HG03095 (cell line): ENCODE measurements around the gene HERC4.
A peak's percentile ranks its signal among the peaks of the same experiment; 100 is the strongest.
"Not testable (repeated sequence)": the region's sequence is repeated elsewhere in the genome, so short reads cannot be mapped to it uniquely, and the experiment has no call there.

ENCODE experiments used
- ATAC-seq: cut with Tn5 transposase; IDR thresholded peaks from one replicate; pipeline ENCODE4 v1.9.1; 2021; ENCODE audit warnings: moderate library complexity; ENCODE audit not compliant: unreplicated experiment

The HERC4 gene

DNA sequence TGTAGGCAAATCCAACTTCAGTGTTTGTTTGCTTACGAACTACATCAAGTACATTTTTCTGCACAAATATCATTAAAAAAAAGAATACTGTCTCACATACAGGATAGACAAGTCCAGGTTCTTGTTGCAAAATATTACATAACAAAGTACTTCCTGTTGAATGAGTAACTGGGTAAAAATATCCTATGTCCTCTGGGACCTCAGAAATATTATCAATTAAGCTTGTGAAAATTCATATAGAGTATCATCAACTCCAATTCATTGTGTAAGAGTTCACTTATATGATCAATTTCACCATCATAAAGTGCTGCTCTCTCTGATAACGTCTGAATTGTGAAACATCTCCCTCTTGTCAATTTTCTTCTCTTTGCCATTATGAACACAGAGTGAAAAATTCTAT is 22.6 kb downstream of the HERC4 start:
- no peak for ATAC-seq

- no peak for ATAC-seq
Observed at GRCh38 chr10:68049289-68050078, 25.6 kb downstream of the HERC4 start.

DNA sequence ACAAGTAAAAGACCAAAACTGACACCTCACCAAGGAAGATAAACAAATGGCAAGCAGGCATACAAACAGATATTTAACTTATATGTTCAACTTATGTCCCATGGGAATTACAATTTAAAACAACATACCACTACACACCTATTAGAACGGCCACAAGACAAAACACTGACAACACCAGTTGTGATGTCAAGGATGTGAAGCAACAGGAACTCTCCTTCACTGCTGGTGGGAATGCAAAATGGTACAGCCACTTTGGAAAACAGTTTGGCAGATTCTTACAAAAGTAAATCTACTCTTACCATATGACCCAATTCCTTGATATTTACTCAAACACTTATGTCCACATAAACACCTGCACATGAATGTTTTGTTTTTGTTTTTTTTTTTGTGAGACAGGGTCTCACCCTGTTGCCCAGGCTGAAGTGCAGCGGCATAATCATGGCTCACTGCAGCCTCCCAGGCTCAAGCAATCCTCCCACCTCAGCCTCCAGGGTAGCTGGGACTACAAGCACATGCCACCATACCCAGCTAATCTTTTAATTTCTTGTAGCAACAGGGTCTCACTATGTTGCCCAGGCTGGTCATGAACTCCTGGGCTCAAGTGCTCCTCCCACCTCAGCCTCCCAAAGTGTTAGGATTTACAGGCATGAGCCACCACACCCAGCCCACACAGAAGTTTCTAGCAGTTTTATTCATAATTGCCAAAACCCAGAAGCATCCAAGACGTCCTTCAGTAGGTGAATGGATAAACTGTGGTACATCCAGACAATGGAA is 27.3 kb downstream of the HERC4 start:
- no peak for ATAC-seq

GRCh38 chr10:68047122-68047521 is 28.0 kb downstream of the HERC4 start:
- peak; percentile 44 for ATAC-seq

DNA sequence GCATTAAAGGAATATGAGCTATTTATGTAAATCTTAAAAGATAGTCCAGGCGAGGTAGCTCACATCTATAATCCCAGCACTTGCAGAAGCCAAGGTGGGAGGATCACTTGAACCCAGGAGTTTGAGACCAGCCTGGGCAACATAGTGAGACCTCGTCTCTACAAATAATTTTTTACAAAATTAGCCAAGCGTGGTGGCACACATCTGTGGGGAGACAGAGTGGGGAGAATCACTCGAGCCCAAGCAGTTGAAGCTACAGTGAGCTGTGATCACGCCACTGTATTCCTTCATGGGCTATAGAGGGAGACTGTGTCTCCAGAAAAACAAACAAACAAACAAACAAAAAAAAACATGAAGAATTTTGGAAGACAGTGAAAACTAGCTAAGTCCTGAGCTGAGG is 28.4 kb downstream of the HERC4 start:
- no peak for ATAC-seq

DNA sequence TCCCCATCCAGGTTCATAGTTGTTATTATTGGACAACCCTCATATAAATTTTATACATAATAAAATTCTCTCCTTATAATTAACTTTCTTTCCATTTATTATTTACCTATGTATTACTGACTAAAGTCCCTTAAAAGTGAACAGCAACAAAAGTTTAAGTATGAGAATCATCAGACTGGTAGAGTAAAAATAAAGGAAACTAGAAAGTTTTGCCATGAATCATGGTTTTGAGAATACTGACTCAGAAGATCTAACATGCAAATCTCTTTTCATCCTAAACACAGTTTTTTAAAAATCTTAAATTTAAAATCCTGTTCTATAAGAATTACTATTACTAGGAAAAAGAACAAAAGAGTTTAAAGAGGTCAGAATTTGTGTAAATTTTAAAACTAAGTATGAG is 32.1 kb downstream of the HERC4 start:
- ATAC-seq = peak; percentile 43

- ATAC-seq = no peak
Observed at GRCh38 chr10:68032113-68032512, 43.0 kb downstream of the HERC4 start.

DNA sequence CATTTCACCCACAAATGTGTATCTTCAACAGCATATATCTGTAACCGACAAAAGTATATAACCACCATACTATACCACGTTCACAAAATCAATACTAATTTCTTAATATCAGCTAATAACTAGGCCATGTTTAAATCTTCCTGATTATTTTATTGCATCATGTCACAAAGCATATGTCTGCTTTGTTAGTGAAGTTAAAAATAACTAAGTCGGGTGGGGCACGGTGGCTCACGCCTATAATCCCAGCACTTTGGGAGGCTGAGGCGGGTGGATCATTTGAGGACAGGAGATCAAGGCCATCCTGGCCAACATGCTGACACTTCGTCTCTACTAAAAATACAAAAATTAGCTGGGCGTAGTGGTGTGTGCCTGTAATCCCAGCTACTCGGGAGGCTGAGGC is 47.7 kb downstream of the HERC4 start:
- ATAC-seq = no peak

- no peak for ATAC-seq
Observed at GRCh38 chr10:68023292-68023691, 51.8 kb downstream of the HERC4 start.

GRCh38 chr10:68022324-68022723 is 52.8 kb downstream of the HERC4 start:
- not testable (repeated sequence) for ATAC-seq

DNA sequence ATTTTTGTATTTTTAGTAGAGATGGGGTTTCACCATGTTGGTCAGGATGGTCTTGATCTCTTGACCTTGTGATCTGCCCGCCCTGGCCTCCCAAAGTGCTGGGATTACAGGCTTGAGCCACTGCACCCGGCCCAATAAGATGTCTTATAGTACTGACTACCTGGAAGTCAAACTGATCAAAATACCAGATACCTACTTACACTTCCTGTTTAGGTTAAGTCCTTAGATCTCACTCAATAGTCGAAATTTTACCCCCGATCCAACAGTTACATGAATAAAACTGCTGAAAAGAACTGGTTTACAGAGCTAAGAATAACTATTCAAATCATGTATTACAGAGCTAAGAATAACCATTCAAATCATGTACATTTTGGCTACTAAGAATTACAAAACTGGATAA is 58.6 kb downstream of the HERC4 start:
- ATAC-seq = not testable (repeated sequence)

DNA sequence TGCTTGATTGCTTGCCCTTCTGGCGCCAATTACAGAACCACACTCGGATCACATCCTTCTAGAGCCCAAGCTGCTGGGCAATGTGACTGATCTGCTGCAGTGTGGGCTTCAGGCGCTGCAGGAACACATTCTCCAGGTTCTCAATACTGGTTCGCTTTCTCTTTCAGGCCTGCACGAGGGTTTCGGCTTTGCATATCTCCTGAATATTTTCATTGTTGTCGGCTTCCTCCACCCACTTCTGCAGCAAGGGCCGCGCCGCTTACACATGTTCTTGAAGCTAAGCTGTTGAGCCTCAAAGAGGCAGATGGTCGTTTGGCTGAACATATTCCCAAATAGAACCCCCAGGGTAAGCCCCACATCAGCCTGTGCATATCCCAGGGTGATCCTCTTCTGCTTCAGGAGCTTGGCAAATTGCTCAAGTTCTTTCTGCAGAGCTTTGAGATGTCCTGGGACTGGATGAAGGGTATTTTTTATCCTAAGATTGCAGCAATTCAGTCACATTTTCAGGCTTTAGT is 64.6 kb downstream of the HERC4 start:
- no peak for ATAC-seq

DNA sequence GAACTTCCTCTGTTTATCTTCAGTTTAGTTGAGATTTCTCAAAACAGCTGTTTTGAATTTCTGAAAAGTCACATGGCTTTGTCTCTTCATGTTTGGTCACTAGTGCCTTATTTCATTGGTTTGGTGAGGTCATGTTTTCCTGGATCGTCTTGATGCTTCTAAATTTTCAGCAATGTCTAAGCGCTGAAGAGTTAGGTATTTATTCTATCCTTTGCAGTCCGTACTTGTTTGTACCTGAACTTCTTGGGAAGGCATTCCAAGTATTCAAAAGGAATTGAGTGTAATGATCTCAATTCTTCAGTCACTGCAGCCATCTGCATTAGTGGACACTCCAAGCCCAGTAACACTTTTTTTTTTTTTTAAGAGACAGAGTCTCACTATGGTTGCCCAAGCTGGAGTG is 67.7 kb downstream of the HERC4 start:
- ATAC-seq = no peak

DNA sequence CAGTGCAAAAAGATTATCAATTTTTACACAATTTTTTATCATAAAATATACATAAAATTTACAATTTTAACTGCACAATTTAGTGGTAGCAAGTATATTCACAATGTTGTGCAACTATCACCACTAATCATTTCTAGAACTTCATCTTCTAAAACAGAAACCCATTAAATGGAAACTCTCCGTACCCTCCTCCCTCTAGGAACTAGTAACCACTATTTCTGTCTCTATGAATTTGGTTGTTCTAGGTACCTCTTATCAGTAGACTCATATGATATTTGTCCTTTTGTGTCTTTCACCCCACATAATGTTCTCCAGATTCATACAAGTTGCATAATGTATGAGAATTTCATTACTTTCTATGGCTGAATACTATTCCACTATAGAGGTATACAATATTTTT is 73.5 kb downstream of the HERC4 start:
- no peak for ATAC-seq

GRCh38 chr10:68001000-68001399 is 74.1 kb downstream of the HERC4 start:
- no peak for ATAC-seq

GRCh38 chr10:67990093-67990492 is 85.0 kb downstream of the HERC4 start:
- ATAC-seq = no peak

- no peak for ATAC-seq
Observed at GRCh38 chr10:67988606-67989005, 86.5 kb downstream of the HERC4 start.

DNA sequence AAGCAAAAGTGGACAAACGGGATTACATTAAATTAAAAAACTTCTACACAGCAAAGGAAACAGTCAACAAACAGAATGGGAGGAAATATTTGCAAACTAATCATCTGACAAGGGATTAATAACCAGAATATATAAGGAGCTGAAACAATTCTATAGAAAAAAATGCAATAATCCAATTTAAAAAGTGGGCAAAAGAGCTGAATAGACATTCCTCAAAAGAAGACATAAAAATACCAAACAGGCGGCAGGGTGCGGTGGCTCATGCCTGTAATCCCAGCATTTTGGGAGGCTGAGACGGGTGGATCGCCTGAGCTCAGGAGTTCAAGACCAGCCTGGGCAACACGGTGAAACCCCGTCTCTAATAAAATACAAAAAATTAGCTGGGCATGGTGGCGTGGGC is 92.5 kb downstream of the HERC4 start:
- ATAC-seq = not testable (repeated sequence)

DNA sequence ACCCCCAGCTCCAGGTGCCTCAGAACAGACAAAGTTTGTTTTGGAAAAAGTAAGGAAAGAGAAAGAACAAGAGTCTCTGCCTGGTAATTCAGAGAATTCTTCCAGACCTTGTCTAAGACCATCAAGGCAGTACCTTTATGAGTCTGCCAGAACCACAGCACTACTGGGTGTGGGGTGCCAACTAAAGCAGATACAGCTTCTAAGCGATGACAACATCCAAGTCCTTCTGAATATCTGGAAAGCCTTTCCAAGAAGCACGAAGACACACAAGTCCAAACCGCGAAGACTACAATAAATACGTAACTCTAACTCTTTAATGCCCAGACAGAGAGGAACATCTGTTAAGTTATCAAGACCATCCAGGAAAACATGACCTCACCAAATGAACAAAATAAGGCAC is 96.3 kb downstream of the HERC4 start:
- no peak for ATAC-seq

DNA sequence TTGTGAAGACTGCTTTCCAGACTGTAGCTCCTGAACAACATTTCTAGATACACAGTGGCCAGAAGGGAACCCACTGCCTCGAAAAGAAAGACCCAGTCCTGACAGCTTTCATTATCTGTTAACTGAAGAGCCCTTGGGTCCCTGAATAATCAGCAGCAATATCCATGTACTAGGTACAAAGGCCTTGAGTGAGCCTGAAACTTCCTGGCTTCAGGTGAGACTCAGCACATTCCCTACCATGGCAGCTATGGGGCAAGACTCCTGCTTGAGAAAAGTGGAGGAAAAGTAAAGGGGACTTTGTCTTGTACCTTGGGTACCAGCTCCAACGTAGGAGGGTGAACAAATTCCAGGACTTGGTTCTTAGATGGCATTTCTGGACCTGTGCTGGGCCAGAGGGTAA is 97.8 kb downstream of the HERC4 start:
- no peak for ATAC-seq

DNA sequence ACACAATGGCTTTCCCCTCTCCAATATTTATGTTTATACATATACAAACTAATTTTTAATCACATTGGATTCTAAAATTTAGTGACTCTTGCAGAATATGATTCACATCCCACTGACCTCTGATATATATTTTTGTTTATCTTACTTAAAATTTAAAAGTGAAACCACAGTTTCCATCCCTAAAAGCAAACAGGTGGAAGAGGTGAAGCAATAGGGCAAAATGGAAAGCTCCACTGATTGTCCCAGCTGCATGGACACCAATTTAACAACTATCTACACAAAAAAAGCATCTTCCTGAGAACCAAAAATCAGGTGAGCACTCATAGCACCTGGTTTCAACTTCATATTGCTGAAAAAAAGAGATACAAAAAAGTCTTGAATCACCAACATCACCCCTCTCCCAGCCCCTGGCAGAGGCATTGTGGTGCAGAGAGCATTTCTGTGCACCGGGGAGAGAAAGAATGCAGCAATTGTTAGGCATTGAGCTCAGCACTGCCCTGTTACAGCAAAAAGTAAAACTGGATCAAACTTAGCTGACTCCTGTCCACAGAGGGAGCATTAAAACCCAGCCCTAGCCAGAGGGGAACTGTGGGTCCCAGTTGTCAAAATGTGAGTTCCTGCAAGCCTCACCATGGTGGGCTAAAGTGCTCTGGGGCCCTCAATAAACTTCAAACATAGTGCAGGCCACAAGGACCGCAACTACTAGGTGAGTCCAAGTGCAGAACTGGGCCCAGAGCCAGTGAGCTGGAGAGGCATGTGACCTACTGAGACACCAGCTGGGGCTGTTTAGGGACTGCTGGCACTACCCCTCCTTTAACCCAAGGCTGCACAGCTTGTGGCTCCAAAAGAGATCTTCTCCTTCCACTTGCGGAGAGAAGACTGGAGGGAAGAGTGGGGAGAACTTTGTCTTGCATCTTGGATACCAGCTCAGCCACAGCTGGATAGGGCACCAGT is 98.5 kb downstream of the HERC4 start:
- no peak for ATAC-seq
